Mucosa of stomach (tissue), 1 donor: ENCODE results near the gene TMEM86A.

Source experiments
- H3K27me3 ChIP-seq: one replicate; pipeline ENCODE4 v1.7.0; 2013; ENCODE audit warnings: mild to moderate bottlenecking, low read length; ENCODE audit not compliant: control insufficient read depth, insufficient read depth
- H3K36me3 ChIP-seq: one replicate; pipeline ENCODE4 v1.7.0; 2013; ENCODE audit warnings: low read length; ENCODE audit not compliant: control insufficient read depth, insufficient read depth
- H3K4me1 ChIP-seq: one replicate; pipeline ENCODE4 v1.7.0; 2013; ENCODE audit warnings: mild to moderate bottlenecking, low read length; ENCODE audit not compliant: control insufficient read depth, insufficient read depth
- H3K4me3 ChIP-seq: one replicate; pipeline ENCODE4 v1.7.0; 2013; ENCODE audit warnings: low read length
- H3K9ac ChIP-seq: one replicate; pipeline ENCODE4 v1.7.0; 2013; ENCODE audit warnings: mild to moderate bottlenecking, low read length, moderate library complexity
- H3K9me3 ChIP-seq: one replicate; pipeline ENCODE4 v1.7.0; 2013; ENCODE audit warnings: mild to moderate bottlenecking, low read length, moderate library complexity; ENCODE audit not compliant: control insufficient read depth
- donor health status: Pancreatic carcinoma.

Gene TMEM86A

GRCh38 chr11:18720091-18720807 is 21.7 kb downstream of the TMEM86A start:
- Histone ChIP-seq H3K4me3 (no peak overlapping the region), H3K4me1 (peaks cover 9% of the 10 kb centered on the region), H3K27me3 (no peaks in the 10 kb centered on the region), H3K36me3 (no peaks in the 10 kb centered on the region), H3K9me3 (no peaks in the 10 kb centered on the region), H3K9ac (no peak overlapping the region)

- Histone ChIP-seq H3K9ac (peak overlapping the region; percentile 22), H3K9me3 (no peaks in the 10 kb centered on the region), H3K4me1 (peaks cover 9% of the 10 kb centered on the region), H3K36me3 (no peaks in the 10 kb centered on the region), H3K27me3 (no peaks in the 10 kb centered on the region), H3K4me3 (peak overlapping the region; percentile 69)
Measured at GRCh38 chr11:18720808-18721560, 22.4 kb downstream of the TMEM86A start.

GRCh38 chr11:18721561-18722292 is 23.1 kb downstream of the TMEM86A start:
- H3K36me3 ChIP-seq: no peaks in the 10 kb centered on the region
- no peaks in the 10 kb centered on the region for H3K9me3 ChIP-seq
- H3K4me1 ChIP-seq: peaks cover 9% of the 10 kb centered on the region
- H3K9ac ChIP-seq: peak overlapping the region; percentile 22
- H3K4me3 ChIP-seq: peak overlapping the region; percentile 69
- H3K27me3 ChIP-seq: no peaks in the 10 kb centered on the region

- Histone ChIP-seq H3K36me3 (no peaks in the 10 kb centered on the region), H3K4me1 (peaks cover 11% of the 10 kb centered on the region), H3K9me3 (no peaks in the 10 kb centered on the region), H3K9ac (no peak overlapping the region), H3K27me3 (no peaks in the 10 kb centered on the region), H3K4me3 (no peak overlapping the region)
Measured at GRCh38 chr11:18722293-18722637, 23.7 kb downstream of the TMEM86A start.

- Histone ChIP-seq H3K4me1 (peaks cover 17% of the 10 kb centered on the region), H3K4me3 (no peak overlapping the region), H3K27me3 (no peaks in the 10 kb centered on the region), H3K9me3 (no peaks in the 10 kb centered on the region), H3K36me3 (no peaks in the 10 kb centered on the region), H3K9ac (no peak overlapping the region)
Measured at GRCh38 chr11:18723991-18724390, 25.4 kb downstream of the TMEM86A start.

GRCh38 chr11:18726040-18726439 is 27.5 kb downstream of the TMEM86A start, which contains the start of gene IGSF22:
TSS of gene IGSF22 (minus strand) at chr11:18726188. CDS start at chr11:18724236, 1,952 bp downstream.
- Histone ChIP-seq H3K9me3 (no peaks in the 10 kb centered on the region), H3K4me3 (no peak within 1 kb of the TSS), H3K27me3 (no peaks in the 10 kb centered on the region), H3K9ac (no peak within 1 kb of the TSS), H3K4me1 (peaks cover 17% of the 10 kb centered on the region), H3K36me3 (no peaks in the 10 kb centered on the region)

- H3K9ac ChIP-seq: no peak overlapping the region
Measured at GRCh38 chr11:18727479-18728236, 29.1 kb downstream of the TMEM86A start.

GRCh38 chr11:18728658-18729057 is 30.1 kb downstream of the TMEM86A start:
- H3K27me3 ChIP-seq: no peaks in the 10 kb centered on the region
- H3K9me3 ChIP-seq: no peaks in the 10 kb centered on the region

More at GRCh38 chr11:18727479-18728236, 29.1 kb downstream of the TMEM86A start:
- Histone ChIP-seq H3K27me3 (no peaks in the 10 kb centered on the region), H3K36me3 (no peaks in the 10 kb centered on the region), H3K4me1 (peaks cover 8% of the 10 kb centered on the region), H3K4me3 (no peak overlapping the region), H3K9me3 (no peaks in the 10 kb centered on the region)

GRCh38 chr11:18729426-18729825 is 30.8 kb downstream of the TMEM86A start:
- no peak overlapping the region for H3K9ac ChIP-seq
- H3K27me3 ChIP-seq: no peaks in the 10 kb centered on the region
- no peaks in the 10 kb centered on the region for H3K36me3 ChIP-seq
- H3K4me3 ChIP-seq: no peak overlapping the region
- no peaks in the 10 kb centered on the region for H3K9me3 ChIP-seq
- H3K4me1 ChIP-seq: peaks cover 8% of the 10 kb centered on the region

More at GRCh38 chr11:18728658-18729057, 30.1 kb downstream of the TMEM86A start:
- H3K4me3 ChIP-seq: no peak overlapping the region
- no peaks in the 10 kb centered on the region for H3K36me3 ChIP-seq
- H3K4me1 ChIP-seq: peaks cover 8% of the 10 kb centered on the region
- H3K9ac ChIP-seq: no peak overlapping the region

GRCh38 chr11:18730020-18730419 is 31.4 kb downstream of the TMEM86A start:
- Histone ChIP-seq H3K9ac (no peak overlapping the region), H3K4me3 (no peak overlapping the region), H3K36me3 (no peaks in the 10 kb centered on the region), H3K4me1 (peaks cover 8% of the 10 kb centered on the region), H3K9me3 (no peaks in the 10 kb centered on the region), H3K27me3 (no peaks in the 10 kb centered on the region)

- Histone ChIP-seq H3K36me3 (no peaks in the 10 kb centered on the region), H3K9ac (no peak overlapping the region), H3K9me3 (no peaks in the 10 kb centered on the region), H3K4me1 (peaks cover 8% of the 10 kb centered on the region), H3K4me3 (no peak overlapping the region), H3K27me3 (no peaks in the 10 kb centered on the region)
Measured at GRCh38 chr11:18731441-18731840, 32.9 kb downstream of the TMEM86A start.
